Fibroblast of the aortic adventitia (primary cell): ENCODE measurements around the gene ENOX2. TPM values are rescaled to one million over a fixed set of nuclear protein-coding genes. Genes with fewer than 3 reads are reported as not detected.

Experiments used
- DNase-seq: peaks from one replicate; pipeline ENCODE4 v3.0.0-alpha.2; 2010; ENCODE audit warnings: low read depth
- H3K4me3 ChIP-seq: 2 replicates; pipeline ENCODE4 v1.5.1; 2011; ENCODE audit warnings: low read depth, mild to moderate bottlenecking, control low read depth, low read length, moderate library complexity
- total RNA-seq: library from RNA; depleted of rRNA; stranded (reverse); fragments of >200 nt; gene quantifications from 2 replicates; pipeline ENCODE4 v1.2.3, GENCODE V29; 2012; ENCODE audit warnings: low replicate concordance
- TF ChIP-seq, protein P1 (sequence below): IDR thresholded peaks from 2 replicates; pipeline ENCODE4 v1.5.1; 2011; ENCODE audit warnings: mild to moderate bottlenecking, low read length, control low read depth, inconsistent platforms; ENCODE audit not compliant: insufficient read depth

The ENOX2 gene
- total RNA-seq, 1 donor, result 13.2 TPM

DNA sequence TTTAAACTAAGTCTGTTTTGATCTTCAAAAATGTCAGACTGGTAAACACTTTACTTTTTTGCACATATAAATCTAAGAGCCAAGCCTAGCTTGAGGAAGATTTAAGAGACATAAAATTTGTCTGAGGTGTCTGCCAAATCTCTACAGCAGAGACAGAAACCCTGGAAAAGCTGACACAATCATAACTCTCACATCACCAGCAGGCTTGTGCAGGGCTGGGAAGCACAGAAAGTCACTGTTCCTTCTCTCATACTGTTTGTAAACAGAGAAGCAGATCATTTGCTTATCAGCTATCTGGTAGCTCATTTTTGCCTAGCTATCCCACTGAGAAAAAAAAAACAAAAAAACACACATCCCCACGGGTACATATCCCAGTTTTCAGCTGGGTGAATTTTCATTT is 7.0 kb downstream of the ENOX2 start:
- TF ChIP-seq, protein P1, sequence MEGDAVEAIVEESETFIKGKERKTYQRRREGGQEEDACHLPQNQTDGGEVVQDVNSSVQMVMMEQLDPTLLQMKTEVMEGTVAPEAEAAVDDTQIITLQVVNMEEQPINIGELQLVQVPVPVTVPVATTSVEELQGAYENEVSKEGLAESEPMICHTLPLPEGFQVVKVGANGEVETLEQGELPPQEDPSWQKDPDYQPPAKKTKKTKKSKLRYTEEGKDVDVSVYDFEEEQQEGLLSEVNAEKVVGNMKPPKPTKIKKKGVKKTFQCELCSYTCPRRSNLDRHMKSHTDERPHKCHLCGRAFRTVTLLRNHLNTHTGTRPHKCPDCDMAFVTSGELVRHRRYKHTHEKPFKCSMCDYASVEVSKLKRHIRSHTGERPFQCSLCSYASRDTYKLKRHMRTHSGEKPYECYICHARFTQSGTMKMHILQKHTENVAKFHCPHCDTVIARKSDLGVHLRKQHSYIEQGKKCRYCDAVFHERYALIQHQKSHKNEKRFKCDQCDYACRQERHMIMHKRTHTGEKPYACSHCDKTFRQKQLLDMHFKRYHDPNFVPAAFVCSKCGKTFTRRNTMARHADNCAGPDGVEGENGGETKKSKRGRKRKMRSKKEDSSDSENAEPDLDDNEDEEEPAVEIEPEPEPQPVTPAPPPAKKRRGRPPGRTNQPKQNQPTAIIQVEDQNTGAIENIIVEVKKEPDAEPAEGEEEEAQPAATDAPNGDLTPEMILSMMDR, result no peak
- peak; percentile 17 for DNase-seq
- H3K4me3 ChIP-seq, result no peak overlapping the region

DNA sequence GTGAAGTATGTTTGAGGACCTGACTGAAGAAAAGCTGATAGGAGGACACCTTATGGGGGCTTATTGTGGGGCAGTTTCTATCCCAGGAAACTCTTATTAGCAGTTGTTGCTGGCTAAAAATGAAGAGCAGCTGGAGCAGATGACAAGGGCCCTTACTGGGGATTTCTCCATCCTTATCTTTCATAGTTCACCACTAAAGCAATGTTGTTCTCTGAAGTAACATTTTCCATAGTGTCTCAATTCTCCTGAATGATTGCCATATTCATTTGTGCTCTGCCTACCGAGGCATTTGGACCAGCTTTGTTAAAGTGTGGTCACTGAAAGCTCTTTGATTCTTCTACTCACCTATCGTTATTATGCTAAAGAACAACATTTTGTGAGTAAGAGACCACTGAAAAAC is 7.7 kb downstream of the ENOX2 start:
- H3K4me3 ChIP-seq, result no peak overlapping the region
- TF ChIP-seq, protein P1, result no peak
- DNase-seq, result peak; percentile 65

DNA sequence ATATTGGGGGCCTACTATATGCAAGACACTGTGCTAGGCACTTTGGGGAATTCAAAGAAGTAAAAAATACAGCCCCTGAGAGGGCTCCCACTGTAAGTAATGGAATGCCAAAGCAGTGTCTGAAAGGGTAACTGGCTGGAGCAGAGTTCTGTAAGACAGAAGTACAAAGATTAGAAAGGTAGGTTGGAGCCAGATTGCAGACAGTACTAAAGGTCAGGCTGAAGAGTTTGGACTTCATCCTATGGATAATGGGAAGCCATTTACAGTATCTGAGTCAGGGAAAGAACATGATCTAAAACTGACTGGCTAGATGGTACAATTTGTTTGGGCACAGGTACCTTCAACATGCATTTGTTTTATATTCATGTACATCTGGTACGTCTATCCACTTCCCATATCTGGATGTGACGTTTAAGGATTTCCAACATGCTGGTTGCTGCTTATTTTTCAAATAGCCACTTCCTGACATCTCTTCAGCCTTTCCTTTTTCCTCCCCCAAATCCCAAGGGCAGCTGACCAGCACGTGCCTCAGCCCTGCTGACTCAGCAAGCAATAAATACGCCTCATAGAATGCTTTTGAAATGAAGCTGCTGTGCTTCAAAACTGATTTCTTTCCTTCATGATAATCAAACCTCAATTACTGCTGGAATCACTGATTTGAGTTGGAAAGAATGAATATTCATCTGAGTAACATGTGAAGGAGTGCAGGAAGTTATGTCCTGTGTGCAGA is 9.5 kb downstream of the ENOX2 start:
- DNase-seq, result peak; percentile 40
- no peak overlapping the region for H3K4me3 ChIP-seq
- TF ChIP-seq, protein P1, result no peak

DNA sequence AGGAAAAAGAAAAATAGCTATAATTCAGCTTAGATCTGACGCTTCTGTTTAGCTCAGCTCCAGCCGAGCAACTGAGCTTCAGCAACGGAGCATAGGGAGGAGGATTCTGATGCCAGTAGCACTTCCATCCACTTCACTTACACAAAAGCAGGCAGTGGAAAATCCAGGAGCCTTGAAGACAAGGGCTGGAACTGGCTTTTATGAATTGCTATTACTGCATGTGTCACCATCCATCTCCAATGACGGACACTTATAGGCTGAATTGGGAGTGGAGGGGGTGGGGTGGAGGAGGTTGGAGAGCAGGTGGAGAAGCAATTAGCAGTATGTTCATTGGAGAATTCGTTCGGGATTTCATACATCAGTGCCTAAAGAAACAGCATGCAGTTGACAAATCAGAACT is 15.6 kb downstream of the ENOX2 start:
- DNase-seq, result no peak
- H3K4me3 ChIP-seq, result no peak overlapping the region
- TF ChIP-seq, protein P1, result no peak

DNA sequence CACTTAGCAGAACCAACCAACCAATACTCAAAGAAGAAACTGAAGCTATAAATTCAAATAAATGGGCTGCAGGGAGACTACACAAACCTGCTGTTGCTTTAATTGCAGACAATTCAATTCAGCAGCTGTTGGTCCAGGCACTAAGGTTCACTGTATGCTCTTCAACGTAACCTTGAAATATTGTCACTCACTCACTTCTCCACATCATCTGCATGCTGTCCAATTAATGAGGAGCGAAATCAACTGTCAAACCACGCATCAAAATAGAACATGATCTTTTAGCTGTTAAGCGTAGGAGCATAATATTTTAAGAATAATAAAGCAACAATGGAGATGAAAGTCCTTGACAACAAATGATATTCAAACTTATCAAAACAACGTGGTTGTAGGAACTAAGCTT is 17.0 kb downstream of the ENOX2 start:
- DNase-seq, result no peak
- H3K4me3 ChIP-seq, result no peak overlapping the region
- TF ChIP-seq, protein P1, result no peak

DNA sequence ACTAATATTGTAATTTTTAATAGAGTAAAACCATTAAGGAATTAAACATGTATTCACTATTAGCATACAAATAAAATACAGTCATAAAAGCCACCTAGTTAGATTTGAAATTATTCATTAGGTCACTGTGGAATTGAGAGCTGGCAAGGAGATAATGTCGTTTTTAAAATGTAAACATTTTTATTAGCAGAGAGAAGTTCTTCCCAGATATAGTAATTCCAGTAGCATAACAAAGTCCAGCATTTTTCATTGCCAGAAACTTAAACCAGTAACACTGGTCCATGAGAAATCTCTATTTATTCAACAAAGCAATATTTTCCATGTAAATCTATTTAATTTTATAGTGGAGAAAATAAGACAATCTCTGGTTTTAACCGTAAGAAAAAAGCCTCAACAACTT is 17.5 kb downstream of the ENOX2 start:
- DNase-seq, result no peak
- TF ChIP-seq, protein P1, result no peak
- H3K4me3 ChIP-seq, result no peak overlapping the region

DNA sequence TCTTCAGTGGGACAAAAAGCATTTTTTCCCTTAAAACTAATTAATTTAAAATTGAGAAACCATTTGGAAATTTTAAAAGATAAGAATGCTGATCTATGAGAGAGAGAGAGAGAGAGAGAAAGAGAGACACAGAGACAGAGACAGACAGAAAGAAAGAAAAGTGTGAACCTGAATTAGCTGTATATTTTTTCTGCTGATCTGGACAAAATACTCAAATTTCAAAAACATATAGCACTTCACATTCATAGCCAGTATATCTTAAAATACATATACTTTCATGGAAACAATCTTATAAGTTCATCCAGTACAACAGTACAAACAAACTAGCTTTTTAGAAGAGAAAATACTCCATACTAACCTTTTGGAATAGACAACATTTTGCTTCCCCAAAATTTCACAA is 18.4 kb downstream of the ENOX2 start:
- TF ChIP-seq, protein P1, result no peak
- no peak overlapping the region for H3K4me3 ChIP-seq
- DNase-seq, result no peak
